GM18499 (cell line): Measurements from ENCODE around the gene FGD3.
"Not testable (repeated sequence)": the region's sequence is repeated elsewhere in the genome, so short reads cannot be mapped to it uniquely, and the experiment has no call there.

Experiments
- ATAC-seq: cut with Tn5 transposase; IDR thresholded peaks from one replicate; pipeline ENCODE4 v1.9.1; 2021; ENCODE audit warnings: moderate number of reproducible peaks; ENCODE audit not compliant: insufficient read depth, unreplicated experiment

Gene FGD3

GRCh38 chr9:92974761-92975755, 27.7 kb downstream of the FGD3 start:
- ATAC-seq = no peak

- ATAC-seq = no peak
Measured at GRCh38 chr9:92976431-92976830, 29.1 kb downstream of the FGD3 start.

GRCh38 chr9:92977279-92977678, 30.0 kb downstream of the FGD3 start:
- ATAC-seq = no peak

- ATAC-seq = no peak
Measured at GRCh38 chr9:92978345-92978875, 31.1 kb downstream of the FGD3 start.

- no peak for ATAC-seq
Measured at GRCh38 chr9:92979283-92980056, 32.1 kb downstream of the FGD3 start.

GRCh38 chr9:92980085-92980745, 32.9 kb downstream of the FGD3 start:
- ATAC-seq = no peak

- ATAC-seq = no peak
Measured at GRCh38 chr9:92982130-92982529, 34.8 kb downstream of the FGD3 start.

GRCh38 chr9:92983984-92984589, 36.8 kb downstream of the FGD3 start:
- ATAC-seq = no peak

- no peak for ATAC-seq
Measured at GRCh38 chr9:92984976-92985375, 37.7 kb downstream of the FGD3 start.

GRCh38 chr9:92986176-92987119, 39.1 kb downstream of the FGD3 start:
- no peak for ATAC-seq

GRCh38 chr9:92988215-92988768, 41.0 kb downstream of the FGD3 start:
- no peak for ATAC-seq

- ATAC-seq = no peak
Measured at GRCh38 chr9:92989561-92989960, 42.2 kb downstream of the FGD3 start.

GRCh38 chr9:92990461-92990860, 43.1 kb downstream of the FGD3 start:
- ATAC-seq = no peak

GRCh38 chr9:92992549-92992948, 45.2 kb downstream of the FGD3 start:
- no peak for ATAC-seq

- not testable (repeated sequence) for ATAC-seq
Measured at GRCh38 chr9:92998871-92999270, 51.5 kb downstream of the FGD3 start.

GRCh38 chr9:93001031-93001430, 53.7 kb downstream of the FGD3 start:
- no peak for ATAC-seq

GRCh38 chr9:93002700-93003099, 55.4 kb downstream of the FGD3 start:
- ATAC-seq = no peak

- no peak for ATAC-seq
Measured at GRCh38 chr9:93003552-93004407, 56.5 kb downstream of the FGD3 start.
